IPS-18c (cell line): ENCODE measurements around the gene SYCP2L.
"Not testable (repeated sequence)": the region's sequence is repeated elsewhere in the genome, so short reads cannot be mapped to it uniquely, and the experiment has no call there.

Source experiments
- H3K4me3 ChIP-seq: 2 replicates; pipeline ENCODE4 v1.7.0; 2013; ENCODE audit warnings: low read depth, mild to moderate bottlenecking, low read length, moderate library complexity; ENCODE audit not compliant: insufficient read depth
- H3K9me3 ChIP-seq: one replicate; pipeline ENCODE4 v1.6.1; 2013; ENCODE audit warnings: mild to moderate bottlenecking, low read length, moderate library complexity; ENCODE audit not compliant: control insufficient read depth, insufficient read depth

Gene SYCP2L

DNA sequence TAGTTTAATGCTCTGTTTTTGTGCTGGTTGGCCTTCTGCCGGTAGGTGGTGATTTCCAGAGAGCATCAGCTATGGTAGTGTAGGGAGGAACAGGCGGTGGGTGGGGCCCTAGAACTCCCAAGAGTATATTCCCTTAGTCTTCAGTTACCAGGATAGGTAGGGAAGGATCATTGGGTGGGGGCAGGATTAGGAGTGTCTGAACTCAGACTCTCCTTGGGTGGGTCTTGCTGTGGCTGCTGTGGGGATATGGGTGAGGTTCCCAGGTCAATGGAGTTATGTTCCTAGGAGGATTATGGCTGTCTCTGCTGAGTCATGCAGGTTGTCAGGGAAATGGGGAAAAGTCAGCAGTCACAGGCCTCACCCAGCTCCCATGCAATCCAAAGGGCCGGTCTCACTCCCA lies 32.7 kb downstream of the SYCP2L start:
- not testable (repeated sequence) for H3K4me3 ChIP-seq, H3K9me3 ChIP-seq

DNA sequence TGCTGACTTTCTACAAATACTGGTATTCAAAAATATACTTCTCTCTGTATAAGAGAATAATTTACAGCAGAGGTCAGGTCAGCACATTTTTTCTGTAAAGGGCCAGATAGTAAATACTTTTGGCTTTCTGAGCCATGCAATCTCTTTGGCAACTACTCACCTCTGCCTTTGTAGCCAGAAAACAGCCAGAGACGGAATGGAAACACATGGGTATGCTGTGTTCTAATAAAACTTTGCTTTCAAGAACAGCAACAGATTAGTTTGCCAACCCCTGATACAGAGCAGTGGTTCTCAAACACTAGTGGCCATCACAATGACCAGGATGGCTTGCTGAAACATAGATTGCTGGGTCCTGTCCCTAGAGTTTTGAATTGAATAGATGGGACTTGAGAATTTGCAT lies 46.3 kb downstream of the SYCP2L start:
- peaks cover 2% of the 10 kb centered on the region for H3K9me3 ChIP-seq

DNA sequence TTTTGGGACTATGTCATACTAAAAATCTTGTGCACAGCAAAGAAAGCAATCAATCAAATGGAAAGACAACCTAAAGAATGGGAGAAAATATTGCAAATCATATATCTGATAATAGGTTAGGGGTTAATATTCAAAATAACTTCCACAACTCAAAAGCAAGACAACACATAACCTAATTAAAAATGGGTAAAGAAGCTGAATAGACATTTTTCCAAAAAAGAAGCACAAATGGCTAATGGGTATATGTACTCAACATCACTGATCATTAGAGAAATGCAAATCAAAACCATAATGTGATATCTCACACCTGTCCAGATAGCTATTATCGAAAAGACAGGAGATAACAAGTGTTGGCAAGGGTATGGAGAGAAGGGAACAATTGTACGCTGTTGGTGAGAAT lies 53.0 kb downstream of the SYCP2L start:
- no peak overlapping the region for H3K4me3 ChIP-seq
- no peaks in the 10 kb centered on the region for H3K9me3 ChIP-seq

More for the DNA sequence above, 46.3 kb downstream of the SYCP2L start:
- H3K4me3 ChIP-seq = no peak overlapping the region

DNA sequence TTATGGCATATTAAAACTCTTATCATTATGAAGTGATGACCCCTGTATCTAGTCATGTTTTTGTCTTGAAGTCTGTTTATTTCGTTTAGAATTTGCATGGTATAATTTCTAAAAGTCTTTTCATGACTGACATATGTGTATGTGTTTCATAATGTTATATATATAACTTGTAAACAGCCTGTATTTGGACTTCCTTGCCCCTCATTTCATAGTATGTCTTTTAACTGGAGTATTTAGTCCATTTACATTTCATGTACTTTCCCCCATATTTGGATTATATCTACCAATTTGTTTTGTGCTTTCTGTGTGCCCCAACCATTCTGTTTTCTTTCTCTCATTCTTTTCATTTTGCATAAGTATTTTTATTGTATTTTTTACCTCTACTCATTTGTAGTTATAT lies 59.0 kb downstream of the SYCP2L start:
- H3K4me3 ChIP-seq = no peak overlapping the region
- H3K9me3 ChIP-seq = no peaks in the 10 kb centered on the region

DNA sequence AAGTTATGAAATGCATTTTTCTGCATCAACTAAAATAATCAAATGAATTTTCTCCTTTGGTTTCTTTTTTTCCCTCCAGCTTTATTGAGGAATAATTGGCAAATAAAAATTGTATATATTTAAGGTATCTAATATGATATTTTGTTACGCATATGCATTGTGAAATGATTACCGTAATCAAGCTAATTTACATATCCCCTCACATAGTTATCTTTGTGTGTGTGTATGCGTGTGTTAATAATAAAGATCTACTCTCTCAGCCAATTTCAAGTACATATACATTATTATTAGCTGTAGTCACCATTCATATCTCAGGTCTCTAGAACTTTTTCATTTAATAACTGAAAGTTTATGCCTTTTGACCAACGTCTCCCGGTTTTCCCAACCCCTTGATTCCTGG lies 61.1 kb downstream of the SYCP2L start:
- no peaks in the 10 kb centered on the region for H3K9me3 ChIP-seq
- no peak overlapping the region for H3K4me3 ChIP-seq

DNA sequence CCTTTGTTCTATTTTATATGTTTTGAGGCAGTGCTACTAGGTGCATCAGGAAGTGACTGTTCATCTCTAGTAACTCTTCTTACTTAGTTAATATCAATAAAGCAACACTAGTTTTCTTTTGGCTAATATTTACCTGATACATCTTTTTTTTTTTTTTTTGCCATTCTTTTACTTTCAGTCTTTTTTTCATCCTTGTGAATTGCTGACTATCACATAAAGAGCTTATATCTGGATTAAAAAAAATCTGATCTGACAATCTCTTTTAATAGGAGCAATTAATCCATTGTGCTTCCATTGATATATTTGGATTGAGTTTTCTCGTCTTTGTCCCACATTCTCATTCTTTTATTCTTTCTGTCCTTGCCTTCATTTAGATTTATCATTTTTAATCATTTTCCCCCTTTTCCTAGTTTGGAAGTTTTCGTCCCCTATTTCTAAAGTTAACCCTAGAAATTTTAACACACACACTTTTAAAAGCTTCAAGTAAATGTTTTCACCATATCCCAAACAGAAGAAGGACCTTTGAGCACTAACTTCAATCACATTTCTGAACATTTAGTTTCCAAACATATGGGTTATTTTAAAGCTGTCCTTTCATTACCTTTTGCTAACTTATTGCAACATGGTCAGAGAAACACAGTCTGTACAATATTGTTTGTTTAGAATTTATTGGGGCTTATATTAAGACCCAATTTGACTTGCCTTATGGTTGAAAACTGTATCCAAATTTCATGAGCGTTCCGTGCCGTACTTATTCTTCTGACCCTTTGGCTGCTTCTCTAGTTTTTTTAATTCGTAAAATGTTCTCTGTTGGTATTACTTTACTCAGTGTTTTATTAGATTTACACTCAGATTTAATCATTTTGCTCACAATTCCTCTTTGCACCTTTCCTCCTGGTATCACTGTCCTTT lies 63.0 kb downstream of the SYCP2L start:
- Histone ChIP-seq H3K4me3 (no peak overlapping the region), H3K9me3 (no peaks in the 10 kb centered on the region)

DNA sequence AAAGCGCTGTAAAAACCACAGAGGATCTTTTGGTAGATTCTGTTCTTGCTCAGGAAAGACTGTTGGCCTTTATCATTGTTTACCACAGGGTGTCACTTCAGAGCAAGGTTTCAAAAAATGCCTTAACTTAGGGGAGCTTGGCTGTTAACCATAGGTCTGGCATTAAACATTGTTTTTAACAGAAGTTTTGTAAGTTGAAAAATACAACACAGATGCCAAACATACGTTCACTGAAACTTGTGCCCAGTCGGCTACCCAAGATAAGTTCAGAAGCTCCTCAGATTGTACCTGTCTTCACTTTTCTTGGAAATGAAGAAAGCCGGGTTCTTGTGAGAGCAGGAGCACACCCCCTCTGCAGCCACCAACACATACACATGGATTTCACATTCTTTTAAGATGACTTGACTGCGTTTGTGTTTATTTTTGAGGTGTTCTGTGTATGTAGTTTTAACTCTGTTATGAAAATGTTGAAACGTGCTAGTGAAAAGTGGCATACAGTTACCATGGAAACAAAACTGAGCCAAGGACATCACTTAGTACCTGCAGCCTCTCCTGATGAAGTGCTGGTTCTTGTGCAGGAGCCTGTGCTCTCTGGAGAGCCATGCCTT lies 64.9 kb downstream of the SYCP2L start:
- Histone ChIP-seq H3K4me3 (no peak overlapping the region), H3K9me3 (no peaks in the 10 kb centered on the region)

DNA sequence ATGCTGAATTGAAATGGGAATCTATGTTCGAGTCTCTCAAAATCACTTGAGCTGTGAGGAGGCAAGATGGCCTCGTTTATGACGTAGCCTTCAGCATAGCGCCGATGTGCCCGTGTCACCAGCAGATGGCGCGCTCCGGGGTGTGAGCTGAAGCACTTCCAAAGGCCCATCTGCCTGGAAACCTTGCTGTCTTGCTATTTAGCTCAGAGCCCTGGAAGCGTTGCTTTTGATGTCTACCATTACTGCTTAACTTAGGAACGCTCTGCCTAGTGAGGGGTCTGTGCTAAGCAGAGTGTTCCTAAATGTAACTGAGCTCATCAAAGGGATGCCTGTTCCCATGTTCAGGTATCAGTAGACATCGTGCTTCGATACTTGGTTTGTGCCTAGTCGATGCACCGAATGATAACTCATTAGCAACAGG lies 67.7 kb downstream of the SYCP2L start:
- Histone ChIP-seq H3K9me3 (no peaks in the 10 kb centered on the region), H3K4me3 (no peak overlapping the region)

DNA sequence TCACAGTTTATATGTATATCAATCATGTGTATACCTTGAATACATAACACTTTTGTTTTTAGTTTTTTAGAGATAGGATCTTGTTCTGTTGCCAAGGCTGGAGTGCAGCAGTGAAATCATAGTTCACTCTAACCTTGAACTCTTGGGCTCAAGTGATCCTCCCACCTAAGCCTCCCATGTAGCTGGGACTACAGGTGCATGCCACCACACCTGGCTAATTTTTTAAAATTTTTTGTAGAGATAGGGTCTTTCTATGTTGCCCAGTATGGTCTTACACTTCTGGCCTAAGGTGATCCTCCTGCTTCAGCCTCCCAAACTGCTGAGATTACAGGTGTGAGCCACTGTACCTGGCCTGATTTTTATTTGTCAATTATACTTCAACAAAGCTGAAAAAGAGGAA lies 69.9 kb downstream of the SYCP2L start:
- Histone ChIP-seq H3K9me3 (no peaks in the 10 kb centered on the region), H3K4me3 (no peak overlapping the region)

DNA sequence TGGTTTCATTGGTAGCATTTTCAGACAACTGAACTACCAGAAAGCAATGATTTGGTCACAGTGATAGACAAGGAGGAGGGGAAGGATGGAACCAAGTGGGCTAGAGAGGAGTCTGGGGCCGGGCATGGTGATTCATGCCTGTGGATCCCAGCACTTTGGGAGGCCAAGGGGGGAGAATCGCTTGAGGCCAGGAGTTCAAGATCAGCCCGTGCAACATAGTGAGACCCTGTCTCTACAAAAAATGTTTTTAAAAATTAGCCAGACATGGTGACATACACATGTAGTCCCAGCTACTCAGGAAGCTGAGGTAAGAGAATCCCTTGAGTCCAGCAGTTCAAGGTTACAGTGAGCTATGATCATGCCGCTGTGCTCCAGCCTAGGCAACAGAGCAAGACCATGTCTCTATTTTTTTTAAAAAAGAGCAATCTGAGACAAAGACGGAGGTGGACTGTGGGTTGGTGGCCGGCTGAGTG lies 70.6 kb downstream of the SYCP2L start:
- no peaks in the 10 kb centered on the region for H3K9me3 ChIP-seq
- no peak overlapping the region for H3K4me3 ChIP-seq

DNA sequence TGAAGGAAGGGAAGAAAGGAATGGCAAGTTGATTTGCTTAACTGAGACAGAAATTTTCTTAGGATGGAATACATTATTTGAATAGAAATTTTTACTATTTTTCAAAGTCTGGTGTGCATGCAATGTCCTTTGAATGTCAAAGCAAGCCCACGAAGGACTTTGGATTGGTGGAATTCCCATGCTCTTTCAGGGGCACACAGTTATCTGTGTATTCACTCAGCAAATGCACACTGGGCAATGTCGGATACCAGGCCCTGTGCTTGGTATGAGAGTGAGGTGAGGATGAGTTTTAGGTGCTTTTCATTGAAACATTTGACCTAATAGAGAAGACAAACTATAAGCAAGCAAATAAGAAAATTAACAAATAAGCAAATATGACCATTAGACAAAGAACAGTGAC lies 73.3 kb downstream of the SYCP2L start:
- Histone ChIP-seq H3K9me3 (no peaks in the 10 kb centered on the region), H3K4me3 (no peak overlapping the region)

DNA sequence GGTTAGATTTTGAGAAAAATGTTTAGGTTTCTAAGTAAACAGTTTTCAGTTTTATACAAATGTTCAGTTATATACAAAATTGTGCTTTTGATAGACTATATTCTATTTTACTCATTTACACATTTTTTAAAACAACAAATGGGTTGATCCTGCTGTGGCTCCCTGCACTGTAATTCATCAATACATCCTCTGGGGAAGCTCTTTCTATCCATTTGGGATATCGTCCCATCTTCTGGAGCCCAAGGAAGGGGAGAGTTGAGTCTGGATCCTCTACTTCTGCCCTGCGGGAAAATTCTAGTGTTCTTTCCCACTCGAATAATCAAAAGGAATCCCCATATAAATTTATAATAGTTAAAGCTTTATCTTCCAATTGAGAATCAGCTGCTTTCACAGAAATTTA lies 75.0 kb downstream of the SYCP2L start:
- H3K4me3 ChIP-seq = no peak overlapping the region
- no peaks in the 10 kb centered on the region for H3K9me3 ChIP-seq

DNA sequence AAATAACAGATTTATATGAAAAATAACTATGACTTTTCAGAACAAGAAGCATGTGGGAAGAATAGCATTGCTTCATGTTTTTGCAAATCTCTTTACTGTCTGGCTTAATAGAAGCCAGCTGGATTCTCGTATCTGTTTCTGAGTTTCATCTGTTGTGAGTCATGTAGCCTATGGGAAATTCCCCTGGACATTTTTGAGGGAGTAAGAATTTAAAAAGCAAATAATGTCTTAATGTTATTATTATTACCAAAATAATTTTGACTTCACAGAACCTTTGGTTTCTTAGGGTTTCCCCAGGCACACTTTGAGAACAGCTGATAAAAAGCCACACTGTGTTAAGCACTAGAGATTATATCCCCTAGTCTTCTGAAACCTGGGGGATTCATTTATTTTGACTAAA lies 75.8 kb downstream of the SYCP2L start:
- no peaks in the 10 kb centered on the region for H3K9me3 ChIP-seq
- no peak overlapping the region for H3K4me3 ChIP-seq

DNA sequence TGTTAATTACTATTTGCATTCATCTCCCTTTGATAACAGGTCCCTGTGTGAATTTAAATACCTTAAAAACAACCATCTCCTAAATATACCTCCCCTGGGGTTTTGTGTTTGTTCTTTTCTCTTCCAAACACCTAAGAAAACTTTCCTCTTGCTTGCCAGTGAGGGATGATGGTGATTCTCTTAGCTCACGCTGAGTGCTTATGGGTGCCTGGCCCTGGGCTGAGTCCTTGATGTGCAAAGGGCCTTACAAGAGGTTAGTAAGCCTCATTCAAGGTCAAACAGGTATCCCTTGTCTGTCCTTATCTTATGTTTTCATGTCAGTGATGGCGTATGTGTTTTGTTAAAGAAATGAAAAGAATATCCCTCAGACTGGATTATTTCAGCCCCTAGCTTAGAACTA lies 76.3 kb downstream of the SYCP2L start:
- Histone ChIP-seq H3K9me3 (no peaks in the 10 kb centered on the region), H3K4me3 (no peak overlapping the region)

DNA sequence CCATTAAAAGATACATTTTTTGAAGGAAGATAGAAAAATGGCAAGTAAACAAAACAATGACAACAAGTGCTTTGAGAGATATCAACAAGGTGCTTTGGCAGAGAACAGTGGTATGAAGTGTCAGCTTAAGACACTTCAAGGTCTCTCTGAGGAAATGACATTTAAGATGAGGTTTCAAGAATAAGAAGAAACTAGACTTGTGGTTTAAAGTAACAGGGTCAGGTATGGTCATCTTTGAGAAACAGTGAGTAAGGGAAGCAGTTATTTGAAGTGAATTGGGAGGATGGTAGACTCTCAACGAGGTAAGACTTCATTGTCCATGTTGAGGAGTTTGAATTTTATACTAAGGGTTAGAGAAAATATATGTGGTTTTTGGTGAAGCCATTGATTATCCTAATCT lies 77.8 kb downstream of the SYCP2L start:
- Histone ChIP-seq H3K9me3 (no peaks in the 10 kb centered on the region), H3K4me3 (no peak overlapping the region)

DNA sequence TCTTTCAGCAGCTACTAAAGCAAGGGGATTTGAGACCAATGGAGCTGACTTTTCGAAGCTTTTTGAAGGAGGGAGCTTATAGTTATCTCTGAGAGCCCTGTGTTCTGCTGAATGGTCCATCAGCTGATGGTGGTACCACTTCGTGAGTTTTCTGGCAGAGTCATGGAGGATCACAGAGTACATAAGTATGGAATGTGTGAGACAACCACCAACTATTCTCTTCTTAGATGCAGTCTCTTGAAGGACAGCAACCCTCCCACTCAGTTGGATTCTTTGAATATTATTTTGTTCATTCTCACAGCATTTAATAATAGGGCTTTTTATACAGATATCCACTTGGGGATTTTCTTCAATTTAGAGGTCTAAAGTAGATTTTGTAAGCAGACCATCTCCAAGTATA lies 81.9 kb downstream of the SYCP2L start:
- H3K9me3 ChIP-seq = no peaks in the 10 kb centered on the region
- no peak overlapping the region for H3K4me3 ChIP-seq

DNA sequence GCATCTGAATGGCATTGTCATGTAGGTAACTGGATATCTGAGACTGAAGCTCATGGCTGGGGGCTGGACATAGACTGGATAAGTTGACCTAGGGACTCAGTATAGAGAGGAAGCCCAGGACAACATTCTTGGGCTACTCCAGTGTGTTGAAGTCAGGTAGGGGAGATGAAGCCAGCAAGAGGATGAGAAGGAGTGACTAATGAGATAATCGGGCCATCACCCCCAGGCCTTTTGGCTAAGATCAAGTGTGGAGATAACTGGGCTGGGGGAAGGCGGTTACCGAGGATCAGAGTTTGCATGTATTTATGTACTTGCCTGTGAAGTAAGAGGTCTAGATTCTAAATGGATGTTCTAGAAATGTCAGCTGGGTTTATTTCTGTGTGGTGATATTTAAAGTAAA lies 83.9 kb downstream of the SYCP2L start:
- no peak overlapping the region for H3K4me3 ChIP-seq
- no peaks in the 10 kb centered on the region for H3K9me3 ChIP-seq

DNA sequence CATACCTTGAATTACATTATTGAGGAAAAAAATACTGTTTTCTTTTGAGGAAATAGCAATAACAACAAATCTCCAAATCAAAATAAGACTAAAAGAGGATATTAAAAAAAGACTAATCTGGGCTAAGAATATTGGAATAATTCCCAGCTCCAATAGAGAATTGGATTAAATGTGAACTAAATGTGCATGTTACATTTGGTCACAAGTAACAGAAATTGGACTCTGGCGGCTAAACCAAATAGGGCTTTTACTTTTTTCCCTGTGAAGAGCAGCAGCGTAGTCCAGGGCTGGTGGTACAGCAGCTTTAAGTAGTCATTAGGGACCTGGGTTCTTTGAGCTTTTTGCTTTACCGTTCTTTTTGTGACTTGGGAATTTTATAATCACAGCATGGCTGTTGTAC lies 85.3 kb downstream of the SYCP2L start:
- H3K9me3 ChIP-seq = no peaks in the 10 kb centered on the region

More for the DNA sequence above, 85.3 kb downstream of the SYCP2L start:
- H3K4me3 ChIP-seq = no peak overlapping the region
